Thyroid gland (tissue), 4 donors: ENCODE data around the gene MOB4.

Source experiments
- POLR2A ChIP-seq, 2 donors: fragments of 450-650 bp; IDR thresholded peaks; one replicate each; pipeline ENCODE4 v1.6.1; 2017; ENCODE audit warnings: antibody characterized with exemption in 2 of 2, mild to moderate bottlenecking in 2 of 2, moderate library complexity in 1 of 2
- TF ChIP-seq, protein P1 (sequence below), 6 experiments: fragments of 200-600 bp in 3 of 6; fragments of 450-650 bp in 3 of 6; sonication (generic) in 3 of 6; IDR thresholded peaks; one replicate each; pipeline ENCODE4 v1.5.1; 2016 to 2019; ENCODE audit warnings: antibody characterized with exemption in 6 of 6, mild to moderate bottlenecking in 2 of 6, inconsistent platforms in 1 of 6, moderate library complexity in 1 of 6

DNA sequence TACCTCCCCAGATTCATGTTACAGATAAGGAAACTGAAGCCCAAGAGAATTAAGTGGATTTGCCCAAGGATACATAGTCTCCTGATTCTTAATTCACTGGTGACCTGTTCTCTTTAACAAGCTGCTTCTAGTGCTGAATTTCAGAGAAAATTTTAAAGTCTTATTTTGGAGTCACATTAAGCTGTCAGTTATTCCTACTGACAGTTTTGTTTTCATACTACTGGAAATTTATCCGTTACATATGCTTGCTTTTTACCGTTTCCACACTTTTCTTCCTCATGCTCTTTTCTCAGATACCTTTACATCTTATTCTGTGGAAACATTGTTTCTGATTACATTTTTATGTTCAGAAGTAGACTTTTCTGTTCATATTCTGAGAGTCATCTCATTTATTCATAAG is 1.3 kb downstream of the MOB4 start:
- TF ChIP-seq, protein P1, sequence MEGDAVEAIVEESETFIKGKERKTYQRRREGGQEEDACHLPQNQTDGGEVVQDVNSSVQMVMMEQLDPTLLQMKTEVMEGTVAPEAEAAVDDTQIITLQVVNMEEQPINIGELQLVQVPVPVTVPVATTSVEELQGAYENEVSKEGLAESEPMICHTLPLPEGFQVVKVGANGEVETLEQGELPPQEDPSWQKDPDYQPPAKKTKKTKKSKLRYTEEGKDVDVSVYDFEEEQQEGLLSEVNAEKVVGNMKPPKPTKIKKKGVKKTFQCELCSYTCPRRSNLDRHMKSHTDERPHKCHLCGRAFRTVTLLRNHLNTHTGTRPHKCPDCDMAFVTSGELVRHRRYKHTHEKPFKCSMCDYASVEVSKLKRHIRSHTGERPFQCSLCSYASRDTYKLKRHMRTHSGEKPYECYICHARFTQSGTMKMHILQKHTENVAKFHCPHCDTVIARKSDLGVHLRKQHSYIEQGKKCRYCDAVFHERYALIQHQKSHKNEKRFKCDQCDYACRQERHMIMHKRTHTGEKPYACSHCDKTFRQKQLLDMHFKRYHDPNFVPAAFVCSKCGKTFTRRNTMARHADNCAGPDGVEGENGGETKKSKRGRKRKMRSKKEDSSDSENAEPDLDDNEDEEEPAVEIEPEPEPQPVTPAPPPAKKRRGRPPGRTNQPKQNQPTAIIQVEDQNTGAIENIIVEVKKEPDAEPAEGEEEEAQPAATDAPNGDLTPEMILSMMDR (IDR thresholded peaks at IDR 0.05) = no peak
- no peak for TF ChIP-seq POLR2A (IDR thresholded peaks at IDR 0.05)
